HG03039 (cell line): Measurements from ENCODE around the gene ERMAP.

ENCODE experiments used
- ATAC-seq: cut with Tn5 transposase; IDR thresholded peaks from one replicate; pipeline ENCODE4 v1.9.1; 2021; ENCODE audit warnings: mild to moderate bottlenecking, moderate library complexity; ENCODE audit not compliant: unreplicated experiment

Gene ERMAP, protein sequence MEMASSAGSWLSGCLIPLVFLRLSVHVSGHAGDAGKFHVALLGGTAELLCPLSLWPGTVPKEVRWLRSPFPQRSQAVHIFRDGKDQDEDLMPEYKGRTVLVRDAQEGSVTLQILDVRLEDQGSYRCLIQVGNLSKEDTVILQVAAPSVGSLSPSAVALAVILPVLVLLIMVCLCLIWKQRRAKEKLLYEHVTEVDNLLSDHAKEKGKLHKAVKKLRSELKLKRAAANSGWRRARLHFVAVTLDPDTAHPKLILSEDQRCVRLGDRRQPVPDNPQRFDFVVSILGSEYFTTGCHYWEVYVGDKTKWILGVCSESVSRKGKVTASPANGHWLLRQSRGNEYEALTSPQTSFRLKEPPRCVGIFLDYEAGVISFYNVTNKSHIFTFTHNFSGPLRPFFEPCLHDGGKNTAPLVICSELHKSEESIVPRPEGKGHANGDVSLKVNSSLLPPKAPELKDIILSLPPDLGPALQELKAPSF

DNA sequence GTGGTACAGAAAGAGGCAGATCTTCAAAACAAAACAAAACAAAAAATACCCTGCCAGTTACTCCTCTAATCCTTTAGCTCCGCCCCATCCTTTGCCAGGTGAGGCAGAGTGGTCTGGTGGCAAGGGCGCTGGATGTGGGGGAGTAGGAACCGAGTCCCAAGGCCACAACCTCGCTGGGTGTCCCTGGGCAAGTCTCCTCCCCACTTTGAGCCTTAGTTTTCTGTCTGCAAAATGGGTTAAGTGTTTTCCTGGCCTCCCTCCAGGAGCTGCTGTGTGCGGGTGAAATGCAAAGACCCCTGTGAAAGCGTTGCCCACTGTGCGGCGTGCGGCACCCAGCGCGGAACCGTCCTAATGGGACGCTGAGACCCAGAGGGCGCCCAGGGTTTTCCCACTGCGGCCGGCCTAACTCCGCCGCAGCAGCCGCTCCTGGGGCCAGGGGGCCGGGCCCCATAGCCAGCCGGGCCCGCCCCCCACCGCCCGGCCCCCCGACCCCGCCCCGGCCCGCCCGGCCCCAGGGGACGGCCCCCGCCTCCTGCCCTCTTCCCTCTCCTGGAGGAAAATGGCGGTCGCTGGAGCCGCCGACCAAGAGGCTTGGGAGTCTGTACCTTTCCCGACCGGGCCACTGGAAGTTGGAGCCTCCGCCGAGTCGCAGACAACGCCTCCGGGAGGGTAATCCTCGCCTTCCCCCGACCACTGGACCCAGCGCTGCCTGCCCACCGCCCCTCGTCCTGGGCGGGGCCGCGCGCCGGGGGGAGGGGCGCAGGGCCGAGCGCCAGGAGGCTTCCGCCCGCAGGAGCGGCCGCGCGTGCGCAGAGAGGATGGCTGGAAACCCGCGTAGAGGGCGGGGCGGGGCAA, at the start of gene ERMAP, which contains the start of gene SVBP:
Gene ERMAP (plus strand): TSS at position 538 of the 855 bp plus-strand sequence. CDS start 13,327 bp downstream, outside the sequence.
Gene SVBP (minus strand): TSS at position 813 of the 855 bp plus-strand sequence. CDS start 853 bp downstream, outside the sequence.
- peak; percentile 85 for ATAC-seq

DNA sequence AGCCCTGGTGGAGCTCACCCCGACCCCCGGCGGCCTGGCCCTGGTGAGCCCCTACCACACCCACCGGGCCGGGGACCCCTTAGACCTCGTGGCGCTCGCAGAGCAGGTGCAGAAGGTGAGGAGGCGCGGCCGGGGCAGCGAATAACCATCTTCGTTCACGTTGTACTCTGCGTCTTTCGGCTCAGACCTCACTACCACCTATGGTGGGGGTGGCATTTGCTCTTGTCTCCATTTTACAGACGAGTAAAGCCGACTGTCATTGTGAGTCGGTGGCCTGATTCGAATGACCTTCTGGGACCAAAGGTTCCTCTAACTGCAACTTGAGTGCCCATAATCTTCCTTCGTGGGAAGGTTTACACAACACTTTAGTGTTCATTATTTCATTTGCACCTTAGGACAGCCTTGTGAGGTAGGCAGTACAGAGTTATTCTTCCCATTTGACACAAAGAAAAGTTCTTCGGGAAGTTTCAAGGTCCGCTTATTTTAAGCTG, 49.4 kb upstream of the ERMAP start:
- ATAC-seq = no peak

DNA sequence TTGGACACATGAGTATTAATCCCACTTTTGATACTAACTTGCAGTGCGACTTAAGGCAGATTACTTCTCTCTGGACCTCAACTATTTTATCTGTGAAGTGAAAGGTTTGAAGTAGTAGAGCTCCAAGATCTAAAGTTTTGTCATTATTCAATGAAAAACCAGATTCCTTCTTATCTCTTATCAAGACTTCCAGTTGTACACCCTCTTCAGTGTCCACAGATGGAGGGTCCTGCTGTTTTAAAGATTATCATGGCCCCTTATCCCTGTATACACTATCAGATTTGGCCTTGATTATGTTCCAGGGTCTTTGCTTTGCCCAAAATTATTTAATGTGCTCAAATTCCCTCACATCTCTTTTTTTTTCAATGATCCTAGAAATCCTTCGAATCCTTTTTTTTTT, 48.8 kb upstream of the ERMAP start:
- ATAC-seq = no peak

DNA sequence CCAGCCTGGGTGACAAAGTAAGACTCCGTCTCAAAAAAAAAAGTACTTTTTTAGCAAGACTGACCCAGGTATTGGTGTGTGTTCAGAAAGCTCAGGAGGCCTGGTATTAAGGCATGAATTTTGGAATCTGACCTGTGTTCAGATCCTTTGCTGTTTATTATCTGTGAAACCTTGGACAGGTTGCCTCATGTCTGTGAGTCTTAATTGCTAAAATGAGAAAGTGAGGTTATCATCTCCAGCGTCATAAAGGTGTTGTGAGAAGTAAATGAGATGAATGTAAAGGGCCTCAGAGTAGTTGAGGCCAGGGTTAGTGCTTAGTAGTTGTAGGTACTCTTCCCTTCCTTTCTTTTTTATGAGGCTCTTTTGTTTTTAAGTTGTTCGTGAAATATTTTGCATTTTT, 47.1 kb upstream of the ERMAP start:
- no peak for ATAC-seq

DNA sequence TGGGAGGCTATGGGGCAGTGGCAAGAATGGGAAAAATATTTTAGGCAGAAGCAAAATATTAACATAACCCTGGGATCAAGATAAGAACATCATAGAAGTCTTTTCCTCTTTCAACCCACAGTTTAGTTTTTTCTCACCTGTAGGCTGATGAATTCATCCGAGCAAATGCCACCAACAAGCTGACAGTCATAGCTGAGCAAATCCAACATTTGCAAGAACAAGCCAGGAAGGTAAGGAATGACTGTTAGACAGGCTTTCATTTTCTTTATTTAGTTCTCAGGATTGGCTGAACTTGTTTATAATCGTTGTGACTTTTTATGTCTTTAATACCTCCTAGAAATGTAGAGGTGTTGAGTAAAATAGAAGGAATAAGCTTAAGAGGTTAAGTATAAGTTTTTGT, 43.5 kb upstream of the ERMAP start:
- ATAC-seq = no peak

DNA sequence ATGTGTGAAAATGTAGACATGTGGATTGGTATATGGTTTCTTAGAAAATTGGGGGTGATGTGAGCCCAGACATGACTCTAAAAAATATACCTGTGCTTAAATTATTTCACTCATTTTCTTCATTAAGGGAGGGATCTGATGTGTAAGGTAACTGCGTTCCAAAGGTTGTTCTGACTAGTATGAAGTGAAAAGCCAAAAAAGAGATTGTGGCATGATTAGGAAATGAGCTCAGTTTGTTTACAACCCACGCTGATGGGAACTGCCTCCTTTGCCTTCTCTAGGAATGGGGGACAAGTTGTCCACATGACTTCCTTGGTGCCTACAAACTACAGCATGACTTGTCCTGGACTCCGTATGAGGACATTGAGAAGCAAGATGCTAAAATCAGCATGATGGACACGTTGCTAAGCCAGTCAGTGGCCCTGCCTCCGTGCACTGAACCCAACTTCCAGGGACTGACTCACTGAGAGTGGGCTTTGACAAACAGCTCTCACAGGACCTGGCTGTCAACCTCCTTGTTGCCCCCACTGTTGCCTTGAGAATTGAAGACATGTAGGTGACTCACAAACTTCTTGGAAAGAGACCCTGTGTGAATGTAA, 41.9 kb upstream of the ERMAP start:
- no peak for ATAC-seq

DNA sequence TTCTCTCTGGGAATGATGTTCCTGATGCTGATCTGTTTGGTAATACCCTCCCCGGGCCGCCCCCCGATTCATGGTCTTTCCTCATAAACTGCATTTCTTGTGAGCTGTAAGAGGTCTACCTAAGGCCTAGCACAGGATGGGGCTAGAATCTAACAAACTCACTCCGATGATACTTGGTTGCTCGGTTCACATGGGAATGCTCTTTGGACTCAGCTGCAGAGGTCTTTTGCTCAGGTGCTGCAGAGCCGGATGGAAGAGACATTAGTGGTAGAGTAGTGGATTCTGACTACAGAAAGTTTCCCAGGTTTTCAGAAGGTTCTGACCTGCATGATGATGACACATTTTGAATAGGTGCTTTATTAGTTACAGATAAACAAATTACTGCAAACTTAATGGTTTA, 40.4 kb upstream of the ERMAP start:
- no peak for ATAC-seq

DNA sequence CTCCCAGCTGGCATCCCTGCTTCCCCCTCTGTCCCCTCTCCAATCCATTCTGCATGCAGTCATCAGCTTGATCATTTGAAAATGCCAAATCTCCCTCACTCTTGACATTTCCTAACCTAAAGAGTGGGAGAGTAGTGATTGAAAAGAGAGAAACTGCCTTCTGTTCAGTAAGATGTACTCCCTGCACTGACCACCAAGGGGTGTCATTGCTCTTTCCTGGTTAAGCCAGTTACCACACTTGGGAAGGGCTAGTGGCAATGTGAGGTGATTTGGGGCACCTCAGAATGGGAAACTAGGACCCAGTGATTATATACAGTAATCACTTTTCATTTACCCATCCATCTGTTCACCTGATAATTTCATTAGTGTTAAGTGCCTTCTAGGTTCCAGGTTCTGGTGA, 39.1 kb upstream of the ERMAP start:
- no peak for ATAC-seq

DNA sequence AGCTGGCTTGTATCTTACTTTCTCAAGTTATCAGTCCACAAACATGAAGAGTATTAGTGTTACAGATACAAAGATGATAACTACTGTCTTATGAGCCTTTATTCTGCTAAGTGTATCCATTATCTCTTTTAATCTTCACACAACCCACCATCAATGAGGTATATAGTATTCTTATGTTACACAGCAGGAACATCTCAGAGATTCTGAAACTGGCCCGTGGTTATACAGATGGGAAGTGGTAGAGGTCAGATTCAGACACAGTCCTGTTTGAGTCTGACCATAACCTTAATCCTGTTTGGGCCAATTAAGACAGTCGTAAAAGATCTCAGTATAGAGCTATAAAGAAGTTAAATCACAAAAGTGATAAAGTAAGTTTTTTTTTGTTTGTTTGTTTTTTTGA, 37.2 kb upstream of the ERMAP start:
- ATAC-seq = no peak

DNA sequence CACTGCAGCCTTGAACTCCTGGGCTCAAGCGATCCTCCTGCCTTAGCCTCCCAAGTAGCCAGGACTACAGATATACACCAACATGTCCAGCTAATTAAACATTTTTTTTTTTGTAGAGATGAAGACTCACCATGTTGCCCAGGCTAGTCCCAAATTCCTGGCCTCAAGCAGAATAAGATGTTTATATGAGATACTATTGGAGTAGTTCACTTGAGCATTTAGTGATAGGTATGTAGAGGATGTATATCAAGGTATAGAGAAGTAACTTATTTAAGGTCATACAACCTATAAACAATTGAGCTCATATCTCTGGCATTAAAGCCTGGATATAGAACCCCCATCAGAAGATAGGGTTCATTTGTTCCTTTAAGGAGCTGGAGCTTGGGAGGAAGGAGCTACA, 36.7 kb upstream of the ERMAP start:
- ATAC-seq = no peak

DNA sequence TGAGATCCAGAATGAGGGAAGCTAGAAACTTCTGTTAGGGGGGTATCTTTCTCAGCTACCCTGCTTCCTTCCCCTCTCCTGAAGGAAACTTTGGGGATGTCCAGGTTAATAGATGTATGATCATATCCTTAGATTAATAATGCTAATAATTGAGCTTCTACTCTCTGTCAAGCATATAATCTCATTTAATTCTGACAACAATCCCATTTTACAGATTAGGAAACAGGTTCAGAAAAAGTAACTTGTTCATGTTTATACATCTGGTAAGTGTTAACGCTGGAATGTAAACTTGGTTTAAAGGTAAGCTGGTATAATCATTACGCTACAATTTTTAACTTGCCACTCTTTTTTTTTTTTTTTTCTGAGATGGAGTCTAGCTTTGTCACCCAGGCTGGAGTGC, 33.8 kb upstream of the ERMAP start:
- ATAC-seq = no peak

DNA sequence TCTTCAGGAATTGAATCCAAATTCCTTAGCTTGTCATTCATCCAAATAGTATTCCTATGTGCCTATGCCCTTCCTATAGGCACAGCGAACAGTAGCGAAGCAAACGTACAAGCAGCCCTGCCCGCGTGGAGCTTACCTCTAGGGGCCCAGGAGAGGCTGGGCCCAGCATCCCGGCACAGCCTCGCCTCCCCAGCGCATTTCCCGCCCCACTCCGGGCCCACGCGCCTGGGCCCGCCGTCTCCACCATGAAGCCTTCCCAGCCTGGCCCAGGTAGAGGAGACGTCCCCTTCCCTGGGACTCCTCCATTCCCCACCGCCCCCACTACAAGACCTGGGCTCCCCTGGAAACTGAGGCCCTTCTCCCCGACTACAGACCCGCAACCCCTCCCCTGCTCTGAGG, 32.4 kb upstream of the ERMAP start:
- ATAC-seq = no peak

DNA sequence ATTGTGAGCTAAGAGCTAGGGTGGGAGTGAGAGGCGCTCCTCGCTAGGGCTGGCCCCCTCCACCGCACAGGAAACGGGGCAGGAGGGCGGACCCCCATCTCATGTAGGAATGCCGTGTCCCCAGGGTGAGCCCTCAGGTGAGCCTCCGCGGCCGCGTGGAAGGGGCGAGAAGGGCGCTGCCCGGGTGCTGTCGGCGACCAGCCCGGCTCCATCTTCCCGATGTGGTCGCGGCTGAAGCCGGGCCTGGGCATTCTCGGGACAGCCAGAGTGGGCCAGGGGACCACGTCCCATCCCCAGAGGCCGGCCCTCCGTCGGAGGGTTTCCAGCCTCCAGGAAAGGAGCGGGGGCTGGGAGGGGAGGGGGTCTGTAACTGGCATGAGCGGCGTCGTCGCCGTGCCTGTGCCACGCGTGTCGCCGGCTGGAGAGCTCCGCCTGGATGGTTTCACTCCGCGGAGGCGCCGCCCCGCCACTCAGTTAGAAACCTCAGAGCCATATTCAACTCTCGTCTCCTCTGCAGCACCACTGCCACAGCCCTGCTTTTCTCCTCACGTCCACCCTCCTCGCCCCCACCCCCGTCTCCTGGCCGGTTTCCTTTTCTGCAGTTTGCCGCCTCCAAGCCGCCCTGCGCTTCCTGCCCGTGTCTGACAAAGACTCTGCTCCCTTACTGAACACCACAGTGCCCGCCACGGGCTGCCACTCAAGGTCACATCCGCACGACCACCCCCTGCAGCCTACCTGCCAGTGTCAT, 31.8 kb upstream of the ERMAP start, which contains the start of gene TMEM269:
Gene TMEM269 (plus strand): TSS at position 46 of the 748 bp plus-strand sequence. CDS start 4,903 bp downstream, outside the sequence.
- ATAC-seq = no peak

DNA sequence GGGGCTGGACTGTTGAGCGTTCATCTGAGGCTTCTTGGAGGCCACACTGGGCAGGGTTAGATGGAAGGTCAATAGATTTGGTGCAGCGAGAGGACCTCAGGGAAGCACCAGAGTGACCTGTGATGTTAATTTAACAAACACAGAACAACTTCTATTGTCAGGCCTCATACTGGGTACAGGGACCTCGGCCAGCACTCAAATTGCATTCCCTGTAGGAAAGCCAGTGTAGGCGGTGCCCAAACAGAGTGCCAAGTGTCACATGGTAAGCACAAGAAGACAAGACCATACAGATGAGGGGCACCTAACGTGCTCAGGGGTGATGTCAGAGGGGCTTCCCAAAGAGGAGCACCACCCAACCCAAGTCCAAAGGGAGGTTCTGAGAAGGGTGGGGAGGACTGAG, 30.8 kb upstream of the ERMAP start:
- ATAC-seq = no peak

DNA sequence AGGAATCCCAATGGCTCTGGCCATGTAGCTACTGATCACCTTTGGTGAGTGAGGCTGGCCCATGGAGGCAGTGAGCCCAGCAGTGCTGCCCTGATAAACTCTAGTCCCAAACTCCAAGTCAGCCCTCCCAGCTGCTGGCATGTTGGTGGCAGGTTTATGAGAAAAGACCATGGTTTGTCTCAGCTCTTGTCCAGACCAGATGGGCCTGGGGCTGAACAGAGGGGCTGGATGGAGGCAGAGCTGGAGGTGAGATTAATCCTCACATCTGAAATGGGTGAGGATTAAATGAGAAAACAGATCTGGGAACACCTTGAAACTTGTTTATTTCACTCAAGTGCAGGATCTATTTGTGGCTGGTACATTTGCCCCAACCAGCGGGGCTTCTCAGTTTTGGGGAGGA, 28.9 kb upstream of the ERMAP start:
- no peak for ATAC-seq

DNA sequence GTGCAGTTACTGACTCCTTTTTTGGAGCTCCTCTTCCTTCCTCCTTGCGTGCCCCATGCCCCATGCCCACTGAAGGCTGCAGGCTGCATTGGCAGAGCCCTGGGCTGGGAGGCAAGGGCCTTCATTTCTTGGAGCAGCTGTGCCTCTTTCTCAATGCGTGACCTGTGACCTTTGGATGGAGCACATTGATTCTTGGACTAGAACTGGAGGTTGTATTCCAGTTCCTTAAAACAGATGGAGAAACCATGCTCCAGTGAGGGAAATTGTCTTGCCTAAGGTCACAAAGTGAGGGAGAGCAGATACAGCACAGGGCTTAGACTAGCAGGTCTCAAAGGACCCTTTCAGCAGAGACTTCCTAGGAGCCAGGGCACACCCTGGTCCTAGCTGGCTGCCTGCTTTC, 23.1 kb upstream of the ERMAP start:
- no peak for ATAC-seq

DNA sequence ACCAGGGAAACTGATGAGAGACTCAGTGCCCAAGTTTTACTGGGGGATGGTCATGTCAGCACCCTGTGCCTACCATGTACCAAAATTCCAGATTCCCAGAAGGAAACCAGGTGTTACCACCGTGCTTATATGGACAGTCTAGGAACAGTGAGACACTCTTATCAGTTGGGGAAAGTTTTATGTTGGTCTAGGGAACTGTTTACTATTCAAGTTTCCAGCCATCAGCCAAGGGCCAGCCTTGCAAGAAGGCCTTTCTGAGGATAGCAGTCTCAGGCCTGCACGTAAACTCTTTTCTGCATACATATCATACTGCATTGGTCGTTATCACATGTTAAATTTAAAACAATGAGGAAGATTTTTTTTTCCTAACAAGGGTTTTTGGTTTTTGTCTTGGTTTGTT, 19.5 kb upstream of the ERMAP start:
- ATAC-seq = no peak

DNA sequence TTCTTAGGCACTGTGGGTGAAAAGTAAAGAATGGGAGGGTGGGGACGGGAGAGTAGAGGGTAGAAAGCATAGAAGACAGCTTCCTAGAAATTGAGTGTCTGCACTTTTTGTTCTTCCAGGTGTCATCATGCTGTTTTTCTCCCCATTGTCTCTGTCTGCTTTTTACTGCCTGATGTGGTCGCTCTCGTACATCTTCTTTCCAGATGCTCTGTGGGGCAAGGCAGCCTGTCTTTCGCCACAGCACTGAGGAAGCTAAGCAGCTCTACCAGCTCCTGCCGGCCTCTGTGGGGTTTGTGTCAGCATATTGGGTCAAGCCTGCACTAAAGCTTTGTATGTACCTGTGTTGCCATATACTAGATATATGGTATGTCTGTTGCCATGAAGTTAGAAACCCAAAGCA, 18.9 kb upstream of the ERMAP start:
- no peak for ATAC-seq

DNA sequence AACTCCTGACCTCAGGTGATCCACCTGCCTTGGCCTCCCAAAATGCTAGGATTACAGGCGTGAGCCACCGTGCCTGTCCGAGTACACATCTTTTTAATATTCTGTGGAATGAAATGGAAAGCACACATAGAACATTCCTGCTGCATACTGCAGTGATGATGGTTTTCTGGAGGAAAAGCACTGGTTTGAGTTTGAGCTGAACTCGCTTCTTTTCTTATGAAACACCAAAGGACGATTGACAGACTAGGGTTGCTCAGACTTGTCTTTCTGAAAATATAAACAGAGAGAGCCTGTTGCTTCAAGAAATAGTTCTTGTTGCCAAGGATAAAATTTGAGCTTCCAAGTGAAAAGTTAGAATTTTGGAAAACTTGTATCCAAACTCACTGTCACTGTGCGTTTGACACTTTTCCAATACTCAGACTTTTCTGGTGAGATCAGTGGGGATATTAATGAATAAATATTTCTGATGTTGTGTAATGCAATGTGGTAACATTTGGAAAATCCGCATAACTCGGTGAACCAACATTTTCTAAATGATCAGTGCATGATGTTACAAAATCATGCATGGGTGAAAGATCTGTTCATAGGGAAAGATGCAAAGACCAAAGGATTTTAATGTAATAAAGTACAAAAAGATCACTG, 15.0 kb upstream of the ERMAP start:
- ATAC-seq = no peak

DNA sequence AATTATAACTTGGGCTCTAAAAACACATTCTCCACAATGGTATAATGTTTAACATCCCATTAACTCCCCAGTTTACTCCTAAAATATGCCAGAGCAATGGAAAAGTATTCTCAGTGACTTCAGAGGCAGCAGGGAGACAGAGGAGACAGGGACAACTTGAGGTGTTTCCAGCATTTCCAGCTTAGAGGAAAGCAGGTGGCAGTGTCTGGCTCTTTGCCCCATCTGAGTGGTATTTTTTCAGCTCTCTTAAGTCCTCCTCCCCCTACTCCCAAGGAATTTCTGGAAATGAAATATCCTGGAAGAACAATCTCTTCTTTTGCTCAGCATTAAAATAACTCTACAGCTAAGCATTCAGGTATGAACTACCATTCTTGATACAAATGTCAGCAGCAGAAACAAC, 10.8 kb upstream of the ERMAP start:
- no peak for ATAC-seq
